GM23338 (cell line): Measurements from ENCODE around the gene PCSK7. TPM values are rescaled to one million over a fixed set of nuclear protein-coding genes. Genes with fewer than 3 reads are reported as not detected.

Source experiments
- ATAC-seq: fragments of 200-7000 bp; cut with Tn5 transposase; 3 replicates; pipeline ENCODE4 v1.9.1; 2020
- DNase-seq: peaks from one replicate; pipeline ENCODE4 v3.0.0-alpha.2; 2015; ENCODE audit warnings: low spot score
- H2AFZ ChIP-seq: fragments of 200-600 bp; sonication (generic); 2 replicates; pipeline ENCODE4 v1.8.0; 2016; ENCODE audit warnings: antibody characterized with exemption, mild to moderate bottlenecking, moderate library complexity
- H3F3A ChIP-seq: fragments of 200-600 bp; sonication (generic); replicated peaks from 2 replicates; pipeline ENCODE4 v1.8.0; 2017; ENCODE audit warnings: antibody characterized with exemption, mixed run types, low read depth
- H3K27ac ChIP-seq: fragments of 200-600 bp; sonication (generic); 2 replicates; pipeline ENCODE4 v1.6.1; 2016; ENCODE audit warnings: low read depth
- H3K27me3 ChIP-seq: fragments of 200-600 bp; sonication (generic); 2 replicates; pipeline ENCODE4 v1.8.0; 2016; ENCODE audit warnings: mild to moderate bottlenecking, mixed run types, moderate library complexity; ENCODE audit not compliant: insufficient read depth
- H3K36me3 ChIP-seq: fragments of 200-600 bp; sonication (generic); 2 replicates; pipeline ENCODE4 v1.8.0; 2016; ENCODE audit warnings: mild to moderate bottlenecking; ENCODE audit not compliant: insufficient read depth
- H3K4me1 ChIP-seq: fragments of 200-600 bp; sonication (generic); 2 replicates; pipeline ENCODE4 v1.8.0; 2016; ENCODE audit warnings: mild to moderate bottlenecking, moderate library complexity; ENCODE audit not compliant: insufficient read depth
- H3K4me2 ChIP-seq: fragments of 200-600 bp; sonication (generic); 2 replicates; pipeline ENCODE4 v1.7.1; 2017; ENCODE audit warnings: mixed run types
- H3K4me3 ChIP-seq: fragments of 200-600 bp; sonication (generic); 2 replicates; pipeline ENCODE4 v1.6.1; 2016; ENCODE audit warnings: mixed run types
- H3K79me2 ChIP-seq: fragments of 200-600 bp; sonication (generic); replicated peaks from 2 replicates; pipeline ENCODE4 v1.8.0; 2017; ENCODE audit warnings: mild to moderate bottlenecking; ENCODE audit not compliant: insufficient read depth
- H3K9me2 ChIP-seq: fragments of 200-600 bp; sonication (generic); 2 replicates; pipeline ENCODE4 v1.8.0; 2017; ENCODE audit not compliant: insufficient read depth
- H4K20me1 ChIP-seq: fragments of 200-600 bp; sonication (generic); replicated peaks from 2 replicates; pipeline ENCODE4 v1.8.0; 2017; ENCODE audit warnings: mild to moderate bottlenecking; ENCODE audit not compliant: insufficient read depth
- H3K27ac Mint-ChIP-seq: 2 replicates; pipeline ENCODE4 v1.8.0; 2020; ENCODE audit warnings: inconsistent platforms, mild to moderate bottlenecking, moderate library complexity, mixed read lengths
- H3K27me3 Mint-ChIP-seq: 3 replicates; pipeline ENCODE4 v1.8.0; 2022; ENCODE audit warnings: low read depth, mild to moderate bottlenecking, moderate library complexity, mixed read lengths, inconsistent platforms; ENCODE audit not compliant: insufficient read depth, poor library complexity
- H3K36me3 Mint-ChIP-seq: 3 replicates; pipeline ENCODE4 v1.8.0; 2021; ENCODE audit warnings: low read depth, mild to moderate bottlenecking, inconsistent platforms, moderate library complexity, mixed read lengths
- H3K4me1 Mint-ChIP-seq: 3 replicates; pipeline ENCODE4 v1.8.0; 2020; ENCODE audit warnings: mild to moderate bottlenecking, inconsistent platforms, mixed read lengths
- H3K4me3 Mint-ChIP-seq: 3 replicates; pipeline ENCODE4 v1.8.0; 2021; ENCODE audit warnings: moderate library complexity, mild to moderate bottlenecking, inconsistent platforms, mixed read lengths
- H3K9me3 Mint-ChIP-seq: 3 replicates; pipeline ENCODE4 v1.8.0; 2020; ENCODE audit warnings: moderate library complexity, mild to moderate bottlenecking, inconsistent platforms, mixed read lengths
- CREB1 ChIP-seq: fragments of 250-450 bp; sonication (Bioruptor Pico); IDR thresholded peaks from 2 replicates; pipeline ENCODE4 v1.5.0; 2020; ENCODE audit warnings: low read depth, mild to moderate bottlenecking, moderate library complexity
- CTCF ChIP-seq, 2 experiments: fragments of 200-600 bp in 1 of 2; sonication (generic) in 1 of 2; conservative IDR thresholded peaks; 2 replicates each; pipeline versions ENCODE4 v1.5.1 to v1.6.1; 2016 to 2017; ENCODE audit warnings: antibody characterized with exemption in 2 of 2, low read depth in 2 of 2, mild to moderate bottlenecking in 2 of 2, moderate library complexity in 1 of 2
- ETS1 ChIP-seq: IDR thresholded peaks from 2 replicates; pipeline ENCODE4 v1.6.1; 2016; ENCODE audit warnings: antibody characterized with exemption
- EZH2 ChIP-seq: fragments of 200-600 bp; sonication (generic); IDR thresholded peaks from one replicate; pipeline ENCODE4 v1.8.0; 2017; ENCODE audit warnings: antibody characterized with exemption, mild to moderate bottlenecking, low read depth; ENCODE audit not compliant: unreplicated experiment
- EZH2phosphoT487 ChIP-seq: fragments of 200-600 bp; sonication (generic); IDR thresholded peaks from one replicate; pipeline ENCODE4 v1.8.1; 2018; ENCODE audit warnings: antibody characterized with exemption; ENCODE audit not compliant: unreplicated experiment
- JUNB ChIP-seq: IDR thresholded peaks from one replicate; pipeline ENCODE4 v1.6.1; 2016; ENCODE audit warnings: antibody characterized with exemption; ENCODE audit not compliant: unreplicated experiment
- NANOG ChIP-seq: IDR thresholded peaks from 2 replicates; pipeline ENCODE4 v1.6.1; 2016; ENCODE audit warnings: antibody characterized with exemption, borderline replicate concordance
- POLR2AphosphoS5 ChIP-seq: IDR thresholded peaks from 2 replicates; pipeline ENCODE4 v1.6.1; 2016; ENCODE audit warnings: antibody characterized with exemption, low read depth
- REST ChIP-seq: IDR thresholded peaks from one replicate; pipeline ENCODE4 v1.6.1; 2018; ENCODE audit warnings: antibody characterized with exemption; ENCODE audit not compliant: unreplicated experiment
- STAT1 ChIP-seq: IDR thresholded peaks from one replicate; pipeline ENCODE4 v1.6.1; 2016; ENCODE audit warnings: antibody characterized with exemption; ENCODE audit not compliant: unreplicated experiment
- ZNF331 ChIP-seq: fragments of 250-450 bp; sonication (Bioruptor Pico); IDR thresholded peaks from 2 replicates; pipeline ENCODE4 v1.5.0; 2020; ENCODE audit warnings: low read depth, mild to moderate bottlenecking, moderate library complexity
- ZNF462 ChIP-seq: fragments of 250-450 bp; sonication (Bioruptor Pico); IDR thresholded peaks from 2 replicates; pipeline ENCODE4 v1.5.0; 2020; ENCODE audit warnings: mild to moderate bottlenecking, moderate library complexity
- polyA plus RNA-seq: library from polyadenylated mRNA; unstranded; fragments of >200 nt; fragmentation: Nextera tagmentation; extraction: Ambion mirVana; gene quantifications from 2 replicates; pipeline ENCODE4 v1.2.1, GENCODE V29; 2016
- total RNA-seq: library from RNA; depleted of rRNA; stranded (reverse); fragments of >200 nt; shearing (Covaris generic); gene quantifications from 2 replicates; pipeline ENCODE4 v1.2.3, GENCODE V29; 2014

The PCSK7 gene
- total and polyA plus RNA-seq, 2 experiments from 2014 or later = 12.4 to 46.4 TPM

GRCh38 chr11:117160826-117161225 lies 71.0 kb downstream of the PCSK7 start:
- no peak overlapping the region; the same call in 1 of the 2 replicates for H3K27ac ChIP-seq
- no peaks in the 10 kb centered on the region for H3K27me3 Mint-ChIP-seq
- no peak overlapping the region for H3K4me2 ChIP-seq
- H3K36me3 ChIP-seq = peaks cover 64% of the 10 kb centered on the region
- H3F3A ChIP-seq = peaks cover 8% of the 10 kb centered on the region; the same call in 1 of the 2 replicates
- no peak for TF ChIP-seq STAT1
- TF ChIP-seq ZNF331 (CRISPR knock-in tag) = no peak
- TF ChIP-seq CTCF (conservative IDR thresholded peaks at IDR 0.05; ENCODE audit: low read depth in 2 of 2) = no peak
- no peak for TF ChIP-seq EZH2
- no peak for TF ChIP-seq NANOG
- no peak for TF ChIP-seq CREB1 (CRISPR knock-in tag)
- no peak for TF ChIP-seq ETS1
- no peak for TF ChIP-seq REST
- no peak for TF ChIP-seq EZH2phosphoT487
- no peak for TF ChIP-seq ZNF462 (CRISPR knock-in tag)
- no peak for TF ChIP-seq JUNB
- no peak for TF ChIP-seq POLR2AphosphoS5
- DNase-seq = no peak
- H2AFZ ChIP-seq = no peak overlapping the region
- H3K27ac Mint-ChIP-seq = no peak overlapping the region
- no peak overlapping the region for H3K4me3 Mint-ChIP-seq
- no peaks in the 10 kb centered on the region for H3K4me1 ChIP-seq
- H3K9me2 ChIP-seq = no peaks in the 10 kb centered on the region
- H3K9me3 Mint-ChIP-seq = no peaks in the 10 kb centered on the region; the same call in 2 of the 3 replicates
- ATAC-seq = no peak
- peaks cover 73% of the 10 kb centered on the region for H3K79me2 ChIP-seq
- H3K4me3 ChIP-seq = no peak overlapping the region
- no peaks in the 10 kb centered on the region for H3K27me3 ChIP-seq
- H3K4me1 Mint-ChIP-seq = no peaks in the 10 kb centered on the region
- peaks cover 52% of the 10 kb centered on the region for H4K20me1 ChIP-seq
- peaks cover 77% of the 10 kb centered on the region for H3K36me3 Mint-ChIP-seq
